Fibroblast of villous mesenchyme (primary cell): ENCODE data around the gene PTPN3. TPM values are rescaled to one million over a fixed set of nuclear protein-coding genes. Genes with fewer than 3 reads are reported as not detected.

Experiments used
- DNase-seq: peaks from one replicate; pipeline ENCODE4 v3.0.0-alpha.2; 2010; ENCODE audit warnings: low read depth
- H3K4me3 ChIP-seq: 2 replicates; pipeline ENCODE4 v1.5.1; 2011; ENCODE audit warnings: low read depth, mild to moderate bottlenecking, low read length
- total RNA-seq: library from RNA; depleted of rRNA; stranded (reverse); fragments of >200 nt; gene quantifications from 2 replicates; pipeline ENCODE4 v1.2.3, GENCODE V29; 2012
- TF ChIP-seq, protein P1 (sequence below): IDR thresholded peaks from 2 replicates; pipeline ENCODE4 v1.5.1; 2012; ENCODE audit warnings: low read depth, mild to moderate bottlenecking, low read length; ENCODE audit not compliant: insufficient read depth

The PTPN3 gene
- total RNA-seq, 1 donor, result under 0.01 TPM

DNA sequence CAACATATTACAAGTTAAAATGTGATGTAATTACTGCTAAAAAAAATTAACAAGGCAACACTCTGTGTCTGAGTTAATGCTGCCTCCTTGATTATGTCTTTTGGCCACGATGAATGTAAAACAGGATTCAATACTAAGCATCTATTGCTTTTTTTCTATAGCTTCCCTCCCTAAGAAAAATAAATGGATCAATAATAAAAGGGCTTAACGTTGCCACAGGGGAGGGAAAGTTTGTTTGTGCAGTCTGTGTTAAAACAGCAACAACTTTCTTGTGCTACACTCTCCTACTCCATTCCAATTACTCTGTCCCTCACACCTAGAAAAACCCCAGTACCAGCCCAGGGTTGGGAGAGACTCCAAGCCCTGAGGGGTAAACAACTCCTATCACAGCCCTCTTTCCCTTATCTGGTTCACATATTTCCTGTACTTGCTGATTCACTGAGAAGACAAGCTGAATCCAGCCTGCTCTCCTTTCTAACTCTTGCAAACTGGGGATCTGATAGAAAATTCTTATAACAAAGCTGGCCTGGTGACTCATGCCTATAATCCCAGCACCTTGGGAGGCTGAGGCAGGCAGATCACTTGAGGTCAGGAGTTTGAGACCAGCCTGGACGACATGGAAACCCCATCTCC is 44.8 kb downstream of the PTPN3 start:
- TF ChIP-seq, protein P1, sequence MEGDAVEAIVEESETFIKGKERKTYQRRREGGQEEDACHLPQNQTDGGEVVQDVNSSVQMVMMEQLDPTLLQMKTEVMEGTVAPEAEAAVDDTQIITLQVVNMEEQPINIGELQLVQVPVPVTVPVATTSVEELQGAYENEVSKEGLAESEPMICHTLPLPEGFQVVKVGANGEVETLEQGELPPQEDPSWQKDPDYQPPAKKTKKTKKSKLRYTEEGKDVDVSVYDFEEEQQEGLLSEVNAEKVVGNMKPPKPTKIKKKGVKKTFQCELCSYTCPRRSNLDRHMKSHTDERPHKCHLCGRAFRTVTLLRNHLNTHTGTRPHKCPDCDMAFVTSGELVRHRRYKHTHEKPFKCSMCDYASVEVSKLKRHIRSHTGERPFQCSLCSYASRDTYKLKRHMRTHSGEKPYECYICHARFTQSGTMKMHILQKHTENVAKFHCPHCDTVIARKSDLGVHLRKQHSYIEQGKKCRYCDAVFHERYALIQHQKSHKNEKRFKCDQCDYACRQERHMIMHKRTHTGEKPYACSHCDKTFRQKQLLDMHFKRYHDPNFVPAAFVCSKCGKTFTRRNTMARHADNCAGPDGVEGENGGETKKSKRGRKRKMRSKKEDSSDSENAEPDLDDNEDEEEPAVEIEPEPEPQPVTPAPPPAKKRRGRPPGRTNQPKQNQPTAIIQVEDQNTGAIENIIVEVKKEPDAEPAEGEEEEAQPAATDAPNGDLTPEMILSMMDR, result no peak
- no peak overlapping the region for H3K4me3 ChIP-seq
- DNase-seq, result peak; percentile 51

DNA sequence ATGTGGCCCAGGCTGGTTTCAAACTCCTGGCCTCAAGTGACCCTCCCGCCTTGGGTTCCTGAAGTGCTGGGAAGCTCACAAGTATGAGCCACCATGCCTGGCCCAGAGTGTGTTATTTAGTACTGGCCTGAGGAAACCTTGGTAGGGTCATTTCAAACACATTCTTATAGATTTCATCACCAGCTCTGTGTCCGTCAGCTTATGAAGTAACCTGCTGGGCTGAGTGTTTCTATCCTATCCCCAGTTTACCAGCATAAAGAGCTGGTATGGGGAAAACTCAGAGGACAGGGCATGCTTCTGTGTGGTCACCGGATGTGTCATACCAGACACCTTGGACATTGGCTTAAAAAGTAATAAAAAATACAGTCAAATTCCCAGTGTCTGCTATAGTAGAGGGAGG is 45.3 kb downstream of the PTPN3 start:
- H3K4me3 ChIP-seq, result no peak overlapping the region
- TF ChIP-seq, protein P1, result no peak
- DNase-seq, result peak; percentile 44

DNA sequence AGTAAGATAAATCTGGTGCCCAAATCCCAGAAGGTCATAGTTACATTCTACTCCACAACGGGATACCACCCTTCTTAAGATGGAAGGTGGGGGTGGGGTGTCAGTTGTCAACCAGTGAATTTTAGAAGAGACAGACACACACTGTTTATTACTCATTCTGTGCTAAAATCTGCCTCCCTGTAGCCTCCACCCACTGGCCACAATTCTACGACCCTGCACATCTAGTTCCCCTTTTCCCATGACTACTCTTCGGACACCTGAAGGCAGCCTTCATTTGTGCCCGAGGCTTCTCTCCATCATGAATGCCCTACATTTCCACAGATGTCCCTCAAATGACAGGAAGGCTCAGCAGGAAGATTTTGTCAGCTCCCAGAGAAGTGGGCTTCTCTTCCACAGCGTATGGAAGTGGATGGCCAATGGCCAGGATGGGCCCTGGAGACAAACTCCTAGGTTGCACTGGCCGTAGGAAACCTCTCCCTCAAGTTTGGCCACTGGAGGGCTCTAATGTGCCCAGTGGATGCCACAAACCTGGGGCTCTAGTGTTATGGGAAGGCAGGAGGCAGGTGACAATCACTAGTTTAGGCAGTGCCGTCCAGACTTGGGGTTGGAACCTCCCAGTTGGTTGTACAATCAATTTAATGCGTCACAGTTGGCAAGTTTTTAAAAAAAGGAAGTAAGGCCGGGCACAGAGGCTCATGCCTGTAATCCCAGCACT is 46.6 kb downstream of the PTPN3 start:
- H3K4me3 ChIP-seq, result no peak overlapping the region
- TF ChIP-seq, protein P1, result peak; percentile 4
- no peak for DNase-seq

DNA sequence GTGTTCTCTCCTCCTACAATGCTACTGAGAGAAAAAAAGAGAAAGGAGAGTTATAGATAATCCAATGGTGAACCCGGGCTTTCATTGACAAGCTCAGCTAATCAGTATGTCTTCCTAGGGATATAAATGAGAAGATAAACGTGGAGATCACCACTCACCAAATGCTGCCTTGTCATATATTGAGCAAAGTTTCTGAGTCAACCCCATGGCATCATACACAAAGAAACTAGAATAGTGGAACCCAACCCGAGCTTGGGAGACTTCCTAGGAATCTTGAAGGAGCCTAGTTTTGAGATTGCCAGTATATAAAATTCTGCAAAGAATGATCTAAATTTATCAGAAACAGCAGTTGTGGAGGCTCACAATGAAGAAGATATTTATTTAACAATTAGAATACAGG is 47.8 kb downstream of the PTPN3 start:
- no peak for DNase-seq
- no peak overlapping the region for H3K4me3 ChIP-seq
- TF ChIP-seq, protein P1, result no peak

DNA sequence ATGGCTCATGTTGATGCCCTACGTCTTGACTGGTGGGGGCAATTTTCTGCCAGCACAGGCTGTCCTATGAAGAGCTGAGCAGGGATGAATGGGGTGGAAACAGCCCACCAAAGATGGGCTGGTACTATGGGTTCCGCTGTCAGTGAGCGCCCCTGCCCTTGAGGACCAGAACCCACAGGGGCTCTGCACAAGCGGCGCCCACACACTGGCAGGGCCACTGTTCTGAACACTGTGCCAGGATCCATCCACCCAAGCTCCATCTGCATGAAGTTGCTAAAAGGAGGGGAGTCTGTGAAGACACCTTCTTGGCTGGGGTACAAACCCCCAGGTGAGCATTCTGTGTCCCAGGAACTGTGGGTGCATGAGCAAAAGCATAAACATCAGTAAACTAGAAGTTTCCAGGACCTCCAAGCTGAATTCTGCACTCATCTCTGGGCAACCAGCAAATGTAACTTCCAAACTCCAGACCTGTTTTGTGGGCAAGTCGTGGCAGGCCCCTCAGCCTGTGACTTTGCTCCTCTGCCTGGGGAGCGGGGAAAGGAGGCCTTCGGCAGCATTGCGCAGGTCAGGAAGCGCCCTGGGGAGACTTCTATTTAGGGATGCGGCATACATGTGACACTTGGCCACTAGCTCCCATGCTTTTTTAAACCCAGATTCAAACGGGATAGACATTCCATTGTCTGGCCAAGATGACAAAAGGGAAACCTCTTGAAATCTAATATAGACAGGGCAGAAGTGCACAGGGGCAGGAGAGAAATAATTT is 48.9 kb downstream of the PTPN3 start:
- no peak for DNase-seq
- no peak overlapping the region for H3K4me3 ChIP-seq
- TF ChIP-seq, protein P1, result no peak

DNA sequence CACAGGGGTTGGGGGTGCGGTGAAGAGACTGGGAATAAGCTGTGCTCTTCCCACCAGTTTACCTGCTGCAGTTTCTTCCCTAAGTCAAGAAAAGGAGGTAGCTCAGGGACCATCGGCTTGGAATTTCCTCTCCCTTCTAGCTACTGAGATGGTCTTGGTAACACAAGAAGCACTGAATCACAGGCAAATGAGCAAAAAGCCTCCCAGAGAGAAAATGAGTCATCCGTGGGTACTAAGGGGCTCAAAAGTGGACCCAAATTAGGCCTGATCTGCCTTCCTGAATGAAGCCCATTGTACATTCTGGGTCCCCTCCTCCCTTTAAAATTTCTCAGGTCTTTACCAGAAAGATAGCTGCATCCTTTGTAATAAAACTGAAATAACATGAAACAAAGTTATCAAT is 49.9 kb downstream of the PTPN3 start:
- H3K4me3 ChIP-seq, result no peak overlapping the region
- TF ChIP-seq, protein P1, result no peak
- no peak for DNase-seq
